ENCODE measurements around the gene SMYD3. TPM values are rescaled to one million over a fixed set of nuclear protein-coding genes. Genes with fewer than 3 reads are reported as not detected.

The SMYD3 gene
- total RNA-seq, 1 donor from 2014 or later = 80.8 TPM

- Mint-ChIP-seq H3K27me3 (ENCODE audit: low read depth, unreplicated experiment) (no peaks in the 10 kb centered on the region), H3K4me3 (ENCODE audit: unreplicated experiment) (no peak overlapping the region), H3K36me3 (ENCODE audit: low read depth, unreplicated experiment) (peaks cover 4% of the 10 kb centered on the region), H3K4me1 (ENCODE audit: low read depth, unreplicated experiment) (peaks cover 19% of the 10 kb centered on the region), H3K9me3 (ENCODE audit: unreplicated experiment) (no peaks in the 10 kb centered on the region), H3K27ac (ENCODE audit: unreplicated experiment) (no peak overlapping the region)
- Histone ChIP-seq H3K27ac (ENCODE audit: low read depth, low read length) (no peak overlapping the region), H3K79me2 (ENCODE audit: insufficient read depth, low read length) (no peaks in the 10 kb centered on the region), H3K4me2 (ENCODE audit: low read length) (no peak overlapping the region), H3K9ac (ENCODE audit: low read length) (no peak overlapping the region), H3K4me1 (ENCODE audit: insufficient read depth, low read length) (peaks cover 21% of the 10 kb centered on the region), H3K4me3 (ENCODE audit: insufficient read depth, low read depth, low read length) (no peak overlapping the region), H3K36me3 (ENCODE audit: insufficient read depth, low read length) (no peaks in the 10 kb centered on the region), H3K27me3 (ENCODE audit: insufficient read depth, low read length) (no peaks in the 10 kb centered on the region), H3K9me3 (ENCODE audit: insufficient read depth, low read depth, low read length) (no peaks in the 10 kb centered on the region), H2AFZ (ENCODE audit: low read depth, low read length) (no peak overlapping the region), H4K20me1 (ENCODE audit: insufficient read depth, low read length) (no peaks in the 10 kb centered on the region)
- FAIRE-seq (no peak), DNase-seq (ENCODE audit: low read depth) (no peak)
- TF ChIP-seq, protein P1, sequence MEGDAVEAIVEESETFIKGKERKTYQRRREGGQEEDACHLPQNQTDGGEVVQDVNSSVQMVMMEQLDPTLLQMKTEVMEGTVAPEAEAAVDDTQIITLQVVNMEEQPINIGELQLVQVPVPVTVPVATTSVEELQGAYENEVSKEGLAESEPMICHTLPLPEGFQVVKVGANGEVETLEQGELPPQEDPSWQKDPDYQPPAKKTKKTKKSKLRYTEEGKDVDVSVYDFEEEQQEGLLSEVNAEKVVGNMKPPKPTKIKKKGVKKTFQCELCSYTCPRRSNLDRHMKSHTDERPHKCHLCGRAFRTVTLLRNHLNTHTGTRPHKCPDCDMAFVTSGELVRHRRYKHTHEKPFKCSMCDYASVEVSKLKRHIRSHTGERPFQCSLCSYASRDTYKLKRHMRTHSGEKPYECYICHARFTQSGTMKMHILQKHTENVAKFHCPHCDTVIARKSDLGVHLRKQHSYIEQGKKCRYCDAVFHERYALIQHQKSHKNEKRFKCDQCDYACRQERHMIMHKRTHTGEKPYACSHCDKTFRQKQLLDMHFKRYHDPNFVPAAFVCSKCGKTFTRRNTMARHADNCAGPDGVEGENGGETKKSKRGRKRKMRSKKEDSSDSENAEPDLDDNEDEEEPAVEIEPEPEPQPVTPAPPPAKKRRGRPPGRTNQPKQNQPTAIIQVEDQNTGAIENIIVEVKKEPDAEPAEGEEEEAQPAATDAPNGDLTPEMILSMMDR (IDR thresholded peaks at IDR 0.05; ENCODE audit: insufficient read depth, low read depth, low read length) = no peak
- no peak for TF ChIP-seq EZH2 (IDR thresholded peaks at IDR 0.05; ENCODE audit: insufficient read depth, low read length)
Measured at GRCh38 chr1:245774196-245774595, 732.9 kb downstream of the SMYD3 start.

DNA sequence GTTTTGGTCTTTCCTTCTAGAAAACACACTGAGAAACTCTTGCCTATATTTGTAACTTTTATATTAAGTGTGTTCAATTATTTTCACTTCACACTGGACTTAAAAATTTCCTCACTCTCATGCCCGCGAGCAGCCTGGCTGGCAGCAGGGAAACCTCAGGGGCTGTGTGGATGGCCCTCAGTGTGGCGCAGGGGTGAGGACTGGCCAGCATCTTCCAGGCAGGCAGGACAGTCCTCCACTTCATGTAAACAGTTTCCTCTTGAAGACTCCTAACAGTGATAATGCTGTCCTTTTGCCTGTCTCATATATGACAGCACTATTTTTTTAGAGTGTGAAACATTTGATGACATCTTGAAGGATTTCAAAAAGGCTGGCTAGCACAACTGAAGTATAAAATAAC, 733.7 kb downstream of the SMYD3 start:
- Mint-ChIP-seq H3K4me1 (ENCODE audit: low read depth, unreplicated experiment) (peaks cover 19% of the 10 kb centered on the region), H3K36me3 (ENCODE audit: low read depth, unreplicated experiment) (peaks cover 6% of the 10 kb centered on the region), H3K27me3 (ENCODE audit: low read depth, unreplicated experiment) (no peaks in the 10 kb centered on the region), H3K9me3 (ENCODE audit: unreplicated experiment) (no peaks in the 10 kb centered on the region), H3K4me3 (ENCODE audit: unreplicated experiment) (no peak overlapping the region), H3K27ac (ENCODE audit: unreplicated experiment) (no peak overlapping the region)
- Histone ChIP-seq H3K4me3 (ENCODE audit: insufficient read depth, low read depth, low read length) (no peak overlapping the region), H3K4me2 (ENCODE audit: low read length) (no peak overlapping the region), H3K27me3 (ENCODE audit: insufficient read depth, low read length) (no peaks in the 10 kb centered on the region), H3K27ac (ENCODE audit: low read depth, low read length) (no peak overlapping the region), H3K79me2 (ENCODE audit: insufficient read depth, low read length) (no peaks in the 10 kb centered on the region), H2AFZ (ENCODE audit: low read depth, low read length) (no peak overlapping the region), H3K4me1 (ENCODE audit: insufficient read depth, low read length) (peaks cover 21% of the 10 kb centered on the region), H4K20me1 (ENCODE audit: insufficient read depth, low read length) (no peaks in the 10 kb centered on the region), H3K9ac (ENCODE audit: low read length) (no peak overlapping the region), H3K9me3 (ENCODE audit: insufficient read depth, low read depth, low read length) (no peaks in the 10 kb centered on the region), H3K36me3 (ENCODE audit: insufficient read depth, low read length) (no peaks in the 10 kb centered on the region)
- FAIRE-seq (no peak), DNase-seq (ENCODE audit: low read depth) (no peak)
- TF ChIP-seq, protein P1 (IDR thresholded peaks at IDR 0.05; ENCODE audit: insufficient read depth, low read depth, low read length) = no peak
- no peak for TF ChIP-seq EZH2 (IDR thresholded peaks at IDR 0.05; ENCODE audit: insufficient read depth, low read length)

GRCh38 chr1:245772739-245773138, 734.3 kb downstream of the SMYD3 start:
- Histone ChIP-seq H2AFZ (ENCODE audit: low read depth, low read length) (no peak overlapping the region), H3K27me3 (ENCODE audit: insufficient read depth, low read length) (no peaks in the 10 kb centered on the region), H3K4me2 (ENCODE audit: low read length) (no peak overlapping the region), H3K79me2 (ENCODE audit: insufficient read depth, low read length) (no peaks in the 10 kb centered on the region), H3K9me3 (ENCODE audit: insufficient read depth, low read depth, low read length) (no peaks in the 10 kb centered on the region), H3K36me3 (ENCODE audit: insufficient read depth, low read length) (no peaks in the 10 kb centered on the region), H4K20me1 (ENCODE audit: insufficient read depth, low read length) (no peaks in the 10 kb centered on the region), H3K4me3 (ENCODE audit: insufficient read depth, low read depth, low read length) (no peak overlapping the region), H3K4me1 (ENCODE audit: insufficient read depth, low read length) (peaks cover 21% of the 10 kb centered on the region), H3K9ac (ENCODE audit: low read length) (no peak overlapping the region), H3K27ac (ENCODE audit: low read depth, low read length) (no peak overlapping the region)
- Mint-ChIP-seq H3K27me3 (ENCODE audit: low read depth, unreplicated experiment) (no peaks in the 10 kb centered on the region), H3K27ac (ENCODE audit: unreplicated experiment) (no peak overlapping the region), H3K4me1 (ENCODE audit: low read depth, unreplicated experiment) (peaks cover 18% of the 10 kb centered on the region), H3K36me3 (ENCODE audit: low read depth, unreplicated experiment) (peaks cover 6% of the 10 kb centered on the region), H3K4me3 (ENCODE audit: unreplicated experiment) (no peak overlapping the region), H3K9me3 (ENCODE audit: unreplicated experiment) (no peaks in the 10 kb centered on the region)
- TF ChIP-seq, protein P1 (IDR thresholded peaks at IDR 0.05; ENCODE audit: insufficient read depth, low read depth, low read length) = no peak
- no peak for TF ChIP-seq EZH2 (IDR thresholded peaks at IDR 0.05; ENCODE audit: insufficient read depth, low read length)
- DNase-seq (ENCODE audit: low read depth) (no peak), FAIRE-seq (no peak)

Data from astrocyte (in vitro differentiated cells and primary cell).